Suppressor macrophage treated with lipopolysaccharide for 4 hours (primary cell): ENCODE results near the gene CHID1.

ENCODE experiments used
- DNase-seq: peaks from one replicate; pipeline ENCODE4 v3.0.0-alpha.2; 2020

The CHID1 gene

DNA sequence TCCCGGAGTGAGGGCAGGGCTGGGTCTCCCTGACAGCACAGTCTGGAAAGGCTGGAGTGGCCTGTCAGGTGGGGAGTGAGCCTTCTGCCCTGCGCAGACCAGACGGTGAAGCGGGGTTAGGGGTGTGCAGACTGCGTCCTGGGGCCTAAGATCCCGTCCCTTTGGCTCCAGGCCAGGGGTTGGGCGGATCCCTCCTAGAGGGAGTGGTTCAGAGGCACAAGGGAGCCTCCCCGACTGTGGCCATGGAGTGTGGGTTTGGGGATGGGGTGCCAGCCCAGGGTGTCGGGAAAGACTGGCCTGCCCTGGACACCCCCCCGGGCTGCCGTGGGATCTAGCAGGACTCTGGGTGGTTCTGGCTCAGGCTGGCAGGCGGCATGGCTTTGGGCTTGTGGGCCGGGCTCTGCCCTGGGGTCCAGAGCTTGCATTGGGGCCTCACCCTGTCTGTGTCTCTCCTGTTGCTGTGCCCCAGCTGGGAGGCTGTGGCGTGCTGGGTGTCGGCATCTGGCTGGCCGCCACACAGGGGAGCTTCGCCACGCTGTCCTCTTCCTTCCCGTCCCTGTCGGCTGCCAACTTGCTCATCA, 48.4 kb downstream of the CHID1 start:
- no peak for DNase-seq

DNA sequence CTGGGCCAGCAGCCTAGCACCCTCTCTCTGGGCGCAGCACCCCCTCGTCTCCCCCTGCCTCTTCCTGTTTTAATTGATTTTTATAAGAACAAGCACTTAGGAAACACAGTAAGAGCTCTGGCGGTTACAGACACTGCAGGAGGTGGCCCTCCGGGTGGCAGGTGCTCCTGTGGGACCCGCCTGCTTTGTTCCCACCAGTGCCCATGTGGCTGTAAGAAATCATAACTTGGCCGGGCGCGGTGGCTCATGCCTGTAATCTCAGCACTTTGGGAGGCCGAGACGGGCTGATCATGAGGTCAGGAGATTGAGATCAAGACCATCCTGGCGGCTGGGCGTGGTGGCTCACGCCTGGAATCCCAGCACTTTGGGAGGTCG, 49.5 kb downstream of the CHID1 start:
- no peak for DNase-seq

DNA sequence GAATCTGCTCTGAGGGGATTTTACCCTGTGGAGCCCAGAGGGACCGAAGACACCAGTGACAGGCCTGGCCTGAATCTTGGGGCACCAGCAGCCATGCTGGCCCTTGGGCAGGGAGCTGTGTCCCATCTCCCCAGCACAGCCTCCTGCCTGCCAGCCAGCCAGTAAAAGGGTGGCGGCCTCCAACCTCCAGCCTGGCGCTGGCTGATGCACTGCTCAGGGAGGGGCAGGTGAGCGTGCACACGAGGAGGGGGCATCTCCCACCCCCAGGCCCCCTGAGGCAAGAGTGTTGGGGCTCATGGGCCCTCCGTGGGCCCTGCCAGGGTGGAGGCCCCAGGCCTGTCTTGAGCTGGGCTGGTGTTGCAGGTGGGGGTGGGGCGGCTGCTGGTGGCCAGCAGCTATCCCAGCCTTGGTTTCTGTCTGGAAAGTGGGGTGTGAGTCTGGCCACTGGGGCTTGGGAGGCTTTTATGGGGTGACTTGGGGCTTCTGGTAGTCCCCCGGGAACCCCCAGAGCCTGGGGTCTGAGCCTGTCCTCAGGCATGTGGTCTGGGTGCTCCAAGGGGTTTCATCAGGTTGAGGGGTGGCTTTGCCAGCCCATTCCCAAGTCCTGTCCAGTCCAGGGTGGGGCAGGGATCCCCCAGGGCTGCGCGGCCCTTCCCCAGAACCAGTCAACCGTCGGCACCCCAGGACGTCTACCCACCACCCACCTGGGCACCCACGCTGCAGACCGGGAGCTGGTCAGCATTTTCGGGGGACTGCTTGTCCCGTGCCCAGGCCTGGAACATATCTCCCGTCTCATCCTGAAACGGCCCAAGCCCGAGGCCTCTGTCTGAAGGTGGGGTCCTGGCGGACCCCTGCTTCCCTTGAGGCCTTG, 50.1 kb downstream of the CHID1 start:
- DNase-seq, result no peak

DNA sequence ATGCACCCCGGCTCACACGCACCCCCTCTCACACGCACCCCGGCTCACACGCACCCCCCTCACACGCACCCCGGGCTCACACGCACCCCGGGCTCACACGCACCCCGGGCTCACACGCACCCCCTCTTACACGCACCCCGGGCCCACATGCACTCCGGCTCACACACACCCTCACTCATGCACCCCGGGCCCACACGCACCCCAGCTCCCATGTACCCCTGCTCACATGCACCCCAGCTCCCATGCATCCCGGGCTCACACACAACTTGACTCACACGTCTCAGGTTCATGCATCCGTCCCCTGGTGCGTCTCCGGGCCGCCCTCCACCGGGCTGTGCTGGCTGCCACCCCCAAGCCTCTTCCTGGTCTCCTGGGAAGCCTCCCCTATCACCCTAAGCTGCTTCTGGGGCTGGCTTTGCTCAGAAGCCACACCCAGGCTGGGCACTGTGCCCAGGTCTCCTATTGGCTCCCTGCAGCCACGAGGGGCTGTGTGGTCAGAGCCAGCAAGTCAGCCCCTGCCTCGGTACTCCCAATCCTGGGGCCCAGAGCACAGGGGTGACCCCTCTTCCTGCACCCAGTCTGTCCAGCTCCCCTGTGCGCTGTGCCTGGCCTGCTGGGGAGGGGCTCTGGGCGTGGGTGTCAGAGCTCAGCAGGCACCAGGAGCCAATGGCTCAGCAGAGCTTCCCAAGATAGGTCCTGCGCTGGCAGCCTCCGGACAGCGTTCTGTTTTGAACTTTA, 51.0 kb downstream of the CHID1 start:
- no peak for DNase-seq

DNA sequence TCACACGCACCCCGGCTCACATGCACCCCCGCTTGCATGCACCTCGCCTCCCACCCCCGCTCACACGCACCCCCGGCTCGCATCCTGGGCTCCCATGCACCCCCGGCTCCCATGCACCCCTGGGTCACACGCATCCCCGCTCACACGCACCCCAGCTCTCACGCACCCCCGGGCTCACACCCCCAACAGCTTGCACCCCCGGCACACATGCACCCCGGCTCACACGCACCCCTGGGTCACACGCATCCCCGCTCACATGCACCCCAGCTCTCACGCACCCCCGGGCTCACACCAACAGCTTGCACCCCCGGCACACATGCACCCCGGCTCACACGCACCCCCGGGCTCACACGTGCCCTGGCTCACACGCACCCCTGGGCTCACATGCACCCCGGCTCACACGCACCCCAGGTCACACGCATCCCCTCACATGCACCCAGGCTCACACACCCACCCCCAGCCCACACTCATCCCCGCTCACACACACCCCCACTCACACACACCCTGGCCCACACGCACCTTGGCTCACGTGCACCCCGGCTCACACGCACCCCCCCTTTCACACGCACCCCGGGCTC, 51.8 kb downstream of the CHID1 start:
- no peak for DNase-seq

DNA sequence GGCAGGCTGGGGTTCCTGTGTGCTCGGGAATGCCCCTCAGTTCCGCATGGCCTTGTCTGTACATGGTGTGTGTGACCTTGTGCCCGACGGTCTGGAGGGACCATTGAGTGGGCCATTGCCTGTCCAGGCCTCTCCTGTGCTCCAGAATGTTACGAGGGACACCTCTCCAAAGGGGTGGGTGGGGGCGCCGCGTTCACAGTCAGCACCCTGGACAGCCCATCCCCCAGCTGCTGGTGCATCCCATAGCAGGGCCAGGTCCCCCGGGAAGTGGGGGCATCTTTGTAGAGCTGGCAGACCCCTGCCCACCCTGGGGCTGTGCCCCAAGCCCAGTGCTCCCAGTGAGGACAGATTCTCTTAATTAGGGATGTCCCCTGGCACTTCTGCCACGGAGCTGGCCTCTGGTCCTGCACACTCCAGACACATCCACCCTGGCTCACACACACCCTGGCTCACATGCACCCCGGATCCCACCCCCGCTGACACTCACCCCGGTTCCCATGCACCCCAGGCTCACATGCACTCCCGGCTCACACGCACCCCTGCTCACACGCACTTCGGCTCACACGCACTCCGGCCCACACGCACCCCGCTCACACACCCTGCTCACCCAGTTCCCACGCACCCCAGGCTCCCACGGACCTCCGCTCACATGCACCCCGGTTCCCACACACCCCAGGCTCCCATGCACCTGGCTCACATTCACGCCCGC, 52.4 kb downstream of the CHID1 start:
- no peak for DNase-seq

DNA sequence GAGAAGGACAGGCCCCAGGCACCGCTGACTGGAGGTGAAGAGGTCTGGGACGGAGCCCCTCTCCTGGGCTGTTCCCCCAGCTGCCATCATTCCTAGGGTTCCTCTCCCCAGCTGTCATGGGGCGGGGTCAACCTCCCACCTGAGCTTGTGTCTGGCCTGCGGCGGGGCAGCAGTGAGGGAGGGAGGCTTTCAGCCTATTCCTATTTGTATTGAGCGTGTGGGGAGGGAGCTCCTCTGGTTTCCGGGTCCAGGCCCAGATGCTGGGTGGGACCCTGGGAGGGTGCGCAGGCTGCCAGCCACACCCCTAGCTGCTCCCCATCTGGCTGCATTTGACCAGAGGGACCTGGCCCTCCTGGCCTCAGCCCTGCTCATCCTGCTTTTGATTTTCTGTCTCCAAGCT, 54.2 kb downstream of the CHID1 start:
- DNase-seq, result no peak

DNA sequence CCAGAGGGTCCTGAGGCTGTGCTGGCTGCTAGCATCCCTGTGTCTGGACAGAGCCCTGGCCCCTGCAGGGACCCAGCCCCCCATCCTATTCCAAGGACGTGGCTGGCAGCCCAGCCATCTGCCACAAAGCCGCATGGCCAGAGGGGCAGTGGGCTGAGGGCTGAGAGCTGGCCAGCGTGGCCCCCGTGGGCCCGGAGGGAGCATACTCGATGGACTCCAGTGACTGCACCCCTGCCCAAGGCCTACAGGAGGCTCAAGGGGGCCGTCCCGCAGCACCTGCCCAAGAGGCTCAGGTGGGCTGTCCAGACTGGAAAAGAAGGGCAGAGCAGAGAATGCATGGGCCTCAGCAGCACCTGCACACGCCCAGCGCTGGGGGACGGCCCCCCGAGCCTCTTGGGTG, 54.8 kb downstream of the CHID1 start:
- DNase-seq, result no peak

DNA sequence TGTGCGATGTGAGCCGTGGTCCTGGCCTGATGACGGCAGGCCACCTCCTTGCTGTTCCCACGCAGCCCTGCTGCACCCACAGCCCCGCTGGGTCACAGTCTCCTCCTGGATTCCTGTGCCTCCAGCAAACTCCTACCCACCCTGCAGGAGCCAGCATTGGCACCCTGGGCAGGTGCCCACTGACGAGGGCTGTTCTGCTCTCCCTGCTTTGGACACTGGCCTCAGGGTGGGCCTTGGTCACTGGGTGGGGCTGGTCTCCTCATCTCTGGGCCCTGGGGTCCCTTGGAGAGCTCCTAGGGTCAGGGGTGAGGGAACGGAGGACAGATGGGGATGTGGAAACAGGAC, 55.3 kb downstream of the CHID1 start:
- DNase-seq, result no peak

DNA sequence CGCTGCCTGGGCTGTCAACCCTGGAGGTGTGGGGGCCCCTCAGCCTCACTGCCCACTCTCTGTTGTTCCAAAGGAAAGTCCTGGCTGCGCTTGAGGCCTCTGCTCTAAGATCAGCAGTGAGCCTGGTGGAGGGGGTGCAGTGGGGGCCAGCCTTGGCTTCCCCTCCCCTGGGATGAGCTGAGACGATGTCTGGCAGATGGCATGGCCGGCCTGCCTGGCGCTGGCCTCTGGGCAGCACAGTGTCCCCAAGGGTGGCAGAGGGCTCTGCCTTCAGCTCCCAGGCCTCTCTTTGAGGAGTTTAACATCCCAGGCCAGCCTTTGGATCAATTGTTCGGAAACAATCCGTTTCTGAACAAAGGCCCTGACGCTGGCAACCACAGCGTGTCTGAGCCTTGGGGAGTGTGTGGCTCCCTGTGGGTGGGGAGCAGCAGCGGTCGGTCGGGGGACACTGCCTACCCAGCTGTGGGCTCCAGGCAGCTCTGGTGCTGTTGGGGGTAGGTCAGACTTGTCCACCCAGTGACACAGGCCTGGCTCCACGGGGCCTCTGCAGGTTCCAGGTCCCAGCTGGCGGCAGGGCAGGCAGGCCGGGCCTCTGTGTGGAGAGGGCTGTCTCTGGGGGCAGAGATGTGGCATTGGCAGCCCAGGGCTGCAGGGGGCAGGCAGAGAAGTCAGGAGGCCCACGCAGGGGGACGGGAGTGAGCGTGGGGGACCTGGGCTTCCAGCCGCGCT, 55.8 kb downstream of the CHID1 start:
- DNase-seq, result no peak

DNA sequence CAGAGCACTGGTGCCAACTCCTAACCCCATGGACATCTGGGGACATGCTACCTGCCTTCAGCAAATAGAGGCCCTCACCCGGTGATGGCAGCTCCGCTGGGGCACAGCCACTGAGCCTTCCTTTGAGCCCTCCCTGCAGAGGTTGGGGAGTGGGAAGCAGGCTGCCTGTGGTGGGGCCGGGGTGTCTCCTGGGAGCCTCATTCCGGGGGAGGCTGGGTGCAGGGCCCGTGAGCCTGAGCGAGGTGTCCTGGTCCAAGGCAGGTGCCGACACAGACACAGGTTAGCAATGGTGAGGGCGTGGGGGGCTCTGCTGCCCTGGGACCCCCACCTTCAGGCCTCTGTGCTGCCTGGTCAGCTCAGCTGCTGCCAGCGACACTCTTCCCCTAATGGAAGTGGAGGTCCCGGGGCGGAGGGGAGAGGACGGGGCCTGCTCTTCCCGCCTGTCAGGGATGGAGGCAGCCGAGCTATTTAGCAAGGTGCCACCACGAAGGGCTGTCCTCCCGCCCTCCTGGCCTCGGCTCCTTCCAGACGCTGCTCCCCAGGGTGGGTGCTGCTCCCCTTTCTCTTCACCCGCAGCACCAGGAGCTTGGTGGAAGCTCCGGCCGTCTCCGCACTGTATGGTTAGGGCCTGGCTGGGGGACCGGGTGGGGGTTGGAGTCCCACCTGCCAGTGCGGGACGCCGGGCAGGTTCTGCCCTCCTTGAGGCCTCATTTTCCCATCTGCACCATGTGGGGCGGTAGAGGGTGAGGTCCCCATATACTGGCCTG, 56.7 kb downstream of the CHID1 start:
- DNase-seq, result no peak

DNA sequence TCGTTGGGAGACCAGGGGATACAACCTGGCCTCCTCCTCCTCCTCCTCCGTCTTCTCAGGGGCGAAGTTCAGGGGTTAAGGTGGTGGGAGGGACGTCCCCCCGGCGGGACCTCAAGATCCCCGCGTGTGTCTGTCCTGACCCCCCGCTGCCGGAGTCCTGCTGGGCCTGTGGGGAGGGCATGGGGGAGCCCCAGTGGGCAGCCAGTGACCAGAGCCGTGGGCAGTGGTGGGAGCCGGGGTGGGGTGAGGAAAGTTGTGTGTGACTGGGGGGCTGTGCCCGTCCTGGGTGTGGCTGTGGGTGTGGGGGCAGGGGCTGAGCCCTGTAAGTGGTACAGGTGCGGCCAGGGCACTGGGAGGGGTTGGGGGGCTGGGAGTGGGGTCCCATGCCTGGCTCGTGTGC, 57.8 kb downstream of the CHID1 start:
- DNase-seq, result no peak

DNA sequence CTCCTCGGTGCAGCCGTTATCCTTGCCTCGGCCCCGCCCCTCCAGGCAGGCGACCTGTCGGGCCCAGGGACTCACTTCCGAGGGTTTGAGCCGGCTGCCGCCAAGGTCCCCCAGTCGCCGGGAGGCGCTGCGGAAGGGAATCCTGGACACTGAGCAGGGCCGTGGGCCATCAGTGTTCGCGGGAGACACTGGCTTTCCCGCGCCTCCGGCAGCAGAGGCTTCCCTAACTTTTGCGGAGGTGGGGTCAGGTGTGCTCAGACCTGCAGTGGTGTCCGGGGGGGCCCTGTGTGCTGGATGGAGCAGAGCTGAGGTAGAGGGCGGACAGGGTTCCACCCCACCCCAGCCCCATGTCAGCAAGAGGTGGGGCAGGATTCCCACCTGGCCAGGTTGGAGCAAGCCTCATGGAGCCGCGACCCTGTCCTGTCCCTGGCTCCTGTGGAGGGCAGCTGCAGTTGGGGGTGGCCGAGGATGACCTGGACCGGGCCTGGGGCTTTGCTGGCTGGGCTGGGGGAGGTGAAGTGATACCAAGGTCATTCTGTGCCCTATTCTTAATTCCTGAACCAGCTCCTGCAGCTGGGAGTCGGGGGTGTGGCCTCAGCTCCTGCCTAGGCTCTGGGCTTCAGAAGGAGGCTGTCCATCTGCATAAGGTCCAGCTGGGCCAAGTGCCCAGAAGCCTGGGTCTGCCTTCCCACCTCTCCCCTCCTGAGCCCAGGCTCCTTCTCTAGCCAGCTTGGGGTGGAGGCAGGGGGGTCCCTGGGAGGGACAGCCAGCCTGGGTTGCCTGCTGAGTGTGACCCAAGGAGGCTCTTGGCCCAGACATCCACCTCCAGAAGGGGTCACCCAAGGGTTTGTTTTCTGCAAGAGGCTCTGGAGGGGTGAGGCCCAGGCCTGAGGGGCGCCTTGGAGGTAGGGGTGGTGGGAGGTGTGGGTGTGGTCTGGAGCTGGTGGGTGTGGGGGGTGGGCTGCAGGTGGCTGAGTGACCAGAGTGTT, 59.5 kb downstream of the CHID1 start:
- DNase-seq, result no peak

DNA sequence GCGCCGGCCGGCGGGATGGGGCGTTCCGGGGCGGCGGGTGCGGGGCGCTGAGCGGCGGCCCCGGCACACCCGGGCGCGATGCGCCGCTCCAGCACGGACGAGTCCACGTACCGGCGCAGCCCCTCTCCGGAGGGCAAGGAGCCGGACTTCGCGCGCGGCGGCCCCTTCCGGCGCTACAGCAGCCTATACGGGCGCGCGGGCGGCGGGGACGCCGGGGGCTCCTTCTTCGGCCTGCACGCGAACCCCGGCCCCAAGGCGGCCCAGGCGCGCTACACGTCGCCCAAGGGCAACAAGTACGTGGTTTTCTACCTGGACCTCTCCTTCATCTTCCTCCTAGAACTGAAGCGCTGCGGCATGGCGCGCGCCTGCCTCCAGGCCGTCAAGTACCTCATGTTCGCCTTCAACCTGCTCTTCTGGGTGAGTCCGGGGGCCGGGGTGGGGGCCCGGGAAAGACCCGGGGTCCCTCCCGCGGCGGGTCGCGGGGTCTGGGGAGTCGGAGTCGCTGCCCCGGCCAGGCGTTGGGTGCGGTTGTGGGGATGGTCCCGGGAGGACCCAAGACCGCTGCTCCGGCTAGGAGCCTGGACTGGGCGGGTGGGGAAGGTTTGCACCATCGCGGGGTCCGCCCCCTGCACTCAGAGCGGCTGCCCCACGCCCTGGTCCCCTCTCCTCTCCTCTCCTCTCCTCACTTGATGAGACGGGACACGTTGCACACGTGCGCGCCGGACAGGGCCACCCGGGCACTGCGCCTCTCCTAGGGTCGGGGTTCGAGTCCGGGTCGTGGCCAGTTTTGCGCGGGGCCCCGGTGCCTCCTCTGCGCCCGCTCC, 60.4 kb downstream of the CHID1 start:
- no peak for DNase-seq

DNA sequence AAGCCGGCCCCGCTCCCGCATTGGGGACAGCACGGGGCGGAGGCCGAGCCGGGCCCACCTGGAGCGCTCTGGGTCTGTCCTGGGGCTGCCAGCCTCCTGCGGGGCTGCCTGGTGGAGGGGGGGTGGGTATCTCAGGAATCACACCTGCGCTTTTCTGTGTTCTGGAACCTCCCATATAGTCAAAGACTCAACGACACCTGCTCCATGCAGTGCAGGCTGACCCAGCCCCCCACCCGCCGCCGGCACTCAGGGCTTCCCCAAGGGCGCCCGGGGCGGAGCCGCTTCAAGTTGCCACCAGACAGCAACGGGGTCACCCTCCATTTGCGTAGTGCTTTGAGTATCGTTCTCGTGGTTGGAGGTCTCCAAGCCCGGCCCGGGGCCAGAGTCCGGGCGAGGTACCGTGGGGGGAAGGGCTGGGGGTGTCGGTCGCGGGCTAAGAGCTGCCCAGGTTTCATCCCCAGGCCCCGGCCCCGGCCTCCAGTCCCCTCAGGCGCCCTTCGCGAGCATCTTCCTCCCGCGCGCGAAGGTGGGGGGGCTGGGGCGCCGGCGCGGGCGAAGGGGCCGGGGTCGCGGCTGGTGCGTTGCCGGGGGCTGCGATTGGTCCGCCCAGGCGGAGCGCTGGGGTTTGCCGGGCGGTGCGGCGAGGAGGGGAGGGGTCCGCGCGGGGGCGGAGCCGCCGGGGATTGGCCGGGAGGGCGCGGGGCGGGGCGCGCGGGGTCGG, 61.3 kb downstream of the CHID1 start:
- DNase-seq, result no peak

DNA sequence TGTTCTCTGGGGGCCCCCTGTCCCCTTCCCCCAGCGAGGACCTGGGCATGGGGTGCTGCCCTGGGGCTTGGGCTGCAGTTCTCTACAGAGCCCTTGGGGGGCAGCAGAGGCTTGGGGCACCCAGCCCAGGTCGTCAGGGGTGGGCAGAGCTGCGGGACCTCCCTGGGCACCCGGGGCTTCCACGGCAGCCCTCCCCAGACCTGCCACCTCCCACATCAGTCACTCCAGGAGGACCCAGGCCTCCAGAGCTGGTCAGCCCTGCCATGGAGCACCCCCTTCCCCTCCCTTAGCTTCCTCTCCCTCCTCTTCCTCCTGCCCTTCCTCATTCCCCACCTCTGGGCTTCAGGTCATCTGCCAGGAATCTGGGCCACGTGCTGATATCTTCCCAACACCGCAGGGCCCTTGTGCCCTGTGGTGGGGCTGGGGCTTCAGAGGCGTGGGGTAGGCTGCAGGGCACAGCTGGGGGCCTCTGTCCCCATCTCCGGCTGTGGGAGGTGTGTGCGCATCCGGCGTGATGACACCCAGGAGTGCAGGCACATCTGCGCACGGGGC, 62.2 kb downstream of the CHID1 start:
- peak; percentile 70 for DNase-seq

DNA sequence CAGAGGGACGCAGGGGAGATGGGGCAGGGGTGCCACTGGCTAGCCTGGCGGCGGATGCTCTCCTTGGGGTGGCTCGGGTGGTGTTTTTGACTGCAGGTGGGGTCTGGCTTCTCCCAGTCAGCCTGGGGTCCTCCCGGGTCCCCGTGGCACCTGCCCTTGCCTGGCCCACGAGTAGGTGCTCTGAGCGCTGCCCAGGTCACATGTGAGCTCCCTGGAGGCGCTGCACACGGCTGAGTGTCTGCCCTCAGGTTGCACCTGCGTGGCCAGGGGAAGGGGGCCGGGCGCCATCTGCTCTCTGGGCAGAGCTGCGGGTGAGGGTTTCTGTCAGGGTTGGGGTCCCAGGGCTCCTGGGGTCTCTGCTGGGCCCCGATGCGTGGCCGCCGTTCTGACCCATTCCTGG, 62.7 kb downstream of the CHID1 start:
- DNase-seq, result no peak

DNA sequence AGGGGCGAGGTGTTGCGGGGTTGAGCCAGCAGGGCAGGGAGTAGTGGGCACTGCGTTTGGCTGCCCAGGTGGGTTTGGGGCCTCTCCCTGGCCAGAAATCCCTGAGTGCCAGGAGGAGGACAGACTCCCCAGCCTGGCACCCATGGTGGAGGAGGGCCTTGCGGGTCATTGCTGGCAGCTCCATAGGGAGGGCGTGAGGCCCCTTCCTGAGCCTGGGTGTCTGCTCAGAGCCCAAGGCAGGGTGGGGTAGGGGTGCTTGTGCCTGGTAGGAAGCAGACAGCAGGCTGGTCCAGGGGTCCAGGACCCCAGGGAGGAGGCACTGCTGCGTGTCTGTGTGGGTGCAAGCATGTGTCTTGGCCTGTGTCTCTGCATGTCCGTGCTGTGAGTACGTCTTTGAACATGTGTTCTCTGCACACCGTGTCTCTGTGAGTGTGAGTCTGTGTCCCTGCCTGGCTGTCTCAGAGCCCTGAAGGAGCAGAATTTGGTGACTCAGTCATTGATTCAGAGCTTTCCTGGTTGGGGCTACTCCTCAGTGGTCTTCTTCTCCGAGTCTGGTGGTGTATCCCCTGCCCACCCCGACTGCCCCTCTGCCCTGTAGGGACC, 64.0 kb downstream of the CHID1 start:
- DNase-seq, result no peak
